Activated T-cell treated with anti-CD3 and anti-CD28 coated beads, Interleukin-2, amount 50 U/mL, for 4 hours (primary cell): ENCODE data around the gene A1CF. TPM values are rescaled to one million over a fixed set of nuclear protein-coding genes. Genes with fewer than 3 reads are reported as not detected.
"Not testable (repeated sequence)": the region's sequence is repeated elsewhere in the genome, so short reads cannot be mapped to it uniquely, and the experiment has no call there.

Experiments used
- ATAC-seq, 2 donors: fragments of 200-7000 bp; cut with Tn5 transposase; one replicate each; pipeline ENCODE4 v1.10.0; 2021
- DNase-seq: peaks from one replicate; pipeline ENCODE4 v3.0.0-alpha.2; 2020
- H3K27me3 Mint-ChIP-seq: one replicate; pipeline ENCODE4 v1.8.0; 2021; ENCODE audit warnings: low read depth, mixed read lengths
- H3K36me3 Mint-ChIP-seq: one replicate; pipeline ENCODE4 v1.8.0; 2022; ENCODE audit warnings: mixed read lengths; ENCODE audit not compliant: insufficient read depth
- H3K4me1 Mint-ChIP-seq: one replicate; pipeline ENCODE4 v1.8.0; 2021; ENCODE audit warnings: low read depth, mixed read lengths
- H3K4me3 Mint-ChIP-seq: one replicate; pipeline ENCODE4 v1.8.0; 2021; ENCODE audit warnings: mild to moderate bottlenecking, moderate library complexity, mixed read lengths
- H3K9me3 Mint-ChIP-seq: one replicate; pipeline ENCODE4 v1.8.0; 2021; ENCODE audit warnings: mixed read lengths
- total RNA-seq, 3 donors: library from RNA; stranded (reverse); gene quantifications; one replicate each; pipeline ENCODE4 v1.2.1, GENCODE V29; 2021

A1CF gene
- under 1 TPM; 0.08 to 0.13 (median 0.08) TPM for total RNA-seq

DNA sequence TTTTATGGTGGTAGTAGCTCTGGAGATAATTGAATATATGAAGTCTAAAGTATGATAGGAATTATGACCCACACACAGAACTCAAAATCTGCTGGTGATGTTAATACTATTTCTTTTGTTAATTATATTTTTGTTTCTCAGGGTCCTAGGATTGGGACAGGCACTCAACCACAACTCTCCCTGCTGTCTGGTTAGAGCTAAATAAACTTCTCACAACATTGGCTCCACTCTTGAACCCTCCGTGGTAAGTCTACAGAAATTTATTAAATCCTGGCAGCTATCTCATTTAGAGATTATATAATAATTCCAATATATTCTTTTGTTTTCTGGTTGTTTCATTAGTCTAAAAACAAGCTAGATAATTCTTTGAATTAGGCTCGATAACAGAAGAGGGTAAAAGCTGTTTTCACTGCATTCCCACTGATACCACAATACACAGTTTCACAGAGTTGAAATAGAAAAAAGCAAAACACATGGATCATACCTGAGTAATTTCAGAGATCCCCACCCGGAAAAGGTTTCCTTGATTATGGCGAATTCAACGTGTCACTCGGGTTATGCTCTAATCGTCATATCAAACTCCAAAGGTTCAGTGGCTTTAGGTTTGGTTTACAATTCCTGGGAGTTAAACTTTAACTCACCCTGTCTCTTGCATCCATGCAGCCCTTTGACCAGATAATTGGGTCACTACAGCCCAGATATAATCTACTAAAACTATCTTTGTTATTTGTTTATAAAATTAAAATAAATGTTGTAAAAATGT is at the start of gene A1CF:
Gene A1CF (minus strand): TSS at position 531 of the 763 bp plus-strand sequence. CDS start 25,687 bp downstream, outside the sequence.
- Mint-ChIP-seq H3K9me3 (no peaks in the 10 kb centered on the region), H3K27me3 (peaks cover 21% of the 10 kb centered on the region), H3K4me1 (no peaks in the 10 kb centered on the region), H3K36me3 (no peaks in the 10 kb centered on the region), H3K4me3 (no peak within 1 kb of the TSS)
- no peak for ATAC-seq
- no peak for DNase-seq

GRCh38 chr10:50931948-50932431 is 46.6 kb upstream of the A1CF start:
- no peak overlapping the region for H3K4me3 Mint-ChIP-seq
- peaks cover 2% of the 10 kb centered on the region for H3K27me3 Mint-ChIP-seq
- H3K9me3 Mint-ChIP-seq, result no peaks in the 10 kb centered on the region
- no peaks in the 10 kb centered on the region for H3K36me3 Mint-ChIP-seq
- ATAC-seq (no peak), DNase-seq (no peak)
- H3K4me1 Mint-ChIP-seq, result no peaks in the 10 kb centered on the region

DNA sequence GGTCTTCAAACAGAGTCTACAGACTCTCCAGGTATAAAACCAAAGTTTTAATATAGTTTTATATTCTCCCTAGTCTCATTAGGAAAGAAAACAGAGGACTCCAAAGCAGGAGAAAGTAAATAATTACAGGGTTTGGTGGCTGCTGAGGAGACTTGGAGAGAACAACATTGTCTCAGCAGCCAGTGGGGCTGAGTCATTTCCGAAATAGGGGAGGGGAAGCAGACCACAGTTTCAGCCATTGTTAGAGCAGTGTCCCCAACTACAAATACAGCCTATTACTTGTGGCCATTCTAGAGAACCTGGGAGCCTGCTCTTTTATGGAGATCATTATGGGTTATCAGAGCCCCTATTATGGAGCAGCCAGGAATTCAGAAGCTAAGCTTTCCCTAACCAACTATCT is 44.2 kb upstream of the A1CF start:
- Mint-ChIP-seq H3K9me3 (no peaks in the 10 kb centered on the region), H3K4me1 (no peaks in the 10 kb centered on the region), H3K36me3 (no peaks in the 10 kb centered on the region), H3K27me3 (peaks cover 2% of the 10 kb centered on the region), H3K4me3 (no peak overlapping the region)
- ATAC-seq (no peak), DNase-seq (no peak)

- Mint-ChIP-seq H3K9me3 (peaks cover 7% of the 10 kb centered on the region), H3K4me3 (no peak overlapping the region), H3K36me3 (no peaks in the 10 kb centered on the region), H3K27me3 (peaks cover 2% of the 10 kb centered on the region), H3K4me1 (no peaks in the 10 kb centered on the region)
- DNase-seq, result no peak
- ATAC-seq, result no peak
Observed at GRCh38 chr10:50928190-50928552, 42.7 kb upstream of the A1CF start.

DNA sequence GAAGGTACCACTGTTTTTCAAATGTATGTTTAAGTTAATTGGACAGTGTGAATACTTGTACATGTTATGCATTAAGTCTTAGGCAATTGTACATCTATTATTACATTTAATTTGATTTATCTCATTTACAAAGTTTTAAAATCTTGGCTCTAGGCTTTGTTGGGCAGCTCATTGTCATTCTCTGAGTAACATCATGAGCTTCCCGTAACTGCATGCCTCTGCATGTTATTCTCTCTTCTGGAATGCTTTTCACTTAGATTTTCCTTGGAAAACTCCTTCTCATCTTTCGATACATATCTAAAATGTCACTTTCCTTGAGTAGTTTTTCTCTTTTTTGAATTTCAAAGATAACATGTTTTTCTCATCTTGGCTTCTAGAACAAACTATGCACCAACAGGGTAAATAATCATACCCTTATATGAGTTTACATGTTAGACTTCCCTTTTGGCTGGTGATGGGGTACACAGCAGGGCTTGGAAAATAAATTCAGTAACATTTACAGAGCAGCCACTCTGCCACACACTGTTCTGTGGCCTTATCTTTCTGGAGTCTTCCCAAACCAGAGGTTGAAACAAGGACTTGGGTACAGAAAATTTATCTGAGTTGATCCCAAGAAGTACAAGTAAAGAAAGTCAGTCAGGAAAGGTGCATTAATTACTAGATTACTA is 42.2 kb upstream of the A1CF start:
- ATAC-seq (no peak), DNase-seq (no peak)
- no peak overlapping the region for H3K4me3 Mint-ChIP-seq
- peaks cover 2% of the 10 kb centered on the region for H3K27me3 Mint-ChIP-seq
- peaks cover 7% of the 10 kb centered on the region for H3K9me3 Mint-ChIP-seq
- H3K36me3 Mint-ChIP-seq, result no peaks in the 10 kb centered on the region
- H3K4me1 Mint-ChIP-seq, result no peaks in the 10 kb centered on the region

GRCh38 chr10:50923471-50923870 is 38.0 kb upstream of the A1CF start:
- not testable (repeated sequence) for H3K36me3 Mint-ChIP-seq, H3K9me3 Mint-ChIP-seq, H3K4me3 Mint-ChIP-seq, H3K4me1 Mint-ChIP-seq, DNase-seq, H3K27me3 Mint-ChIP-seq, ATAC-seq

DNA sequence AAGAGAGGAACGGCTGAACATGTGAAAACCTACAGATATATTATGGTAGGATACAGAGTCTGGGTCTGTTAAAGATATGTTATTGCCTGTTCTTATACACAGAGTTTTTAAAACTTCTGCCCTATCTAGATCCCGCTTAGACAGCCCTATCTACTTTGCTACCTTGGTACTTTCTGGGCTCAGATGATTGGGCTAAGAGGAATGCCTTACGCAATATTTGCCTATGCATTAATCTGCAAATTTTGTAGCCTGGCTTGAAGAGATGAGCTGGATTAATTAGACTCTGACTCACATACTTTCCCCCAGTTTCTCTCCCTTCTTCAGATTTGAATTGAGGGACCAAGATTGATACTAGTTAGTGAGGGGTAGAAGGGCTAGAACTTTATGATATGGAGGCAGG is 33.6 kb upstream of the A1CF start:
- Mint-ChIP-seq H3K4me3 (no peak overlapping the region), H3K4me1 (no peaks in the 10 kb centered on the region), H3K27me3 (no peaks in the 10 kb centered on the region), H3K9me3 (peaks cover 4% of the 10 kb centered on the region), H3K36me3 (no peaks in the 10 kb centered on the region)
- DNase-seq (no peak), ATAC-seq (no peak)

- Mint-ChIP-seq H3K4me3 (no peak overlapping the region), H3K9me3 (no peaks in the 10 kb centered on the region), H3K36me3 (no peaks in the 10 kb centered on the region), H3K27me3 (no peaks in the 10 kb centered on the region), H3K4me1 (no peaks in the 10 kb centered on the region)
- ATAC-seq (no peak), DNase-seq (no peak)
Observed at GRCh38 chr10:50918529-50918928, 33.1 kb upstream of the A1CF start.

DNA sequence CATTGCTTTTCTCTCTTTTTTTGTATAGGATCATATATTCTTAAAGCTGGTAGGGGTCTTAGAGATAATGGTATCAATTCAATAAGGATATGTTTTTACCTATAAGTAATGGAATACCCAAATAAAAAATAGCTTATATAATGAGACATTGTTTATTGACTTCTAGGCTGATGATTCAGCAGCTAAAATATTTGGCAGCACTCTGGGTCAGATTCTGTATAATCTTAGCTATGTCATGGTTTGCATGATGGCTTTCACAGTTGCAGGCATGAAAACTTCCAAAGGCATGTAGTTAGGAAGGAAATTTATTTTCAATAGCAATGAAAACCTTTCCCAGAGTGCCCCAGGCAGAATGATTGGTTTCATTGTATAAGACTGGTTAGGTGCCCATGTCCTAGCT is 32.1 kb upstream of the A1CF start:
- Mint-ChIP-seq H3K27me3 (no peaks in the 10 kb centered on the region), H3K4me1 (no peaks in the 10 kb centered on the region), H3K36me3 (no peaks in the 10 kb centered on the region), H3K9me3 (no peaks in the 10 kb centered on the region), H3K4me3 (no peak overlapping the region)
- DNase-seq (no peak), ATAC-seq (no peak)

- Mint-ChIP-seq H3K36me3 (no peaks in the 10 kb centered on the region), H3K4me1 (no peaks in the 10 kb centered on the region), H3K9me3 (no peaks in the 10 kb centered on the region), H3K4me3 (no peak overlapping the region), H3K27me3 (no peaks in the 10 kb centered on the region)
- no peak for ATAC-seq
- DNase-seq, result no peak
Observed at GRCh38 chr10:50909334-50910014, 24.0 kb upstream of the A1CF start.

DNA sequence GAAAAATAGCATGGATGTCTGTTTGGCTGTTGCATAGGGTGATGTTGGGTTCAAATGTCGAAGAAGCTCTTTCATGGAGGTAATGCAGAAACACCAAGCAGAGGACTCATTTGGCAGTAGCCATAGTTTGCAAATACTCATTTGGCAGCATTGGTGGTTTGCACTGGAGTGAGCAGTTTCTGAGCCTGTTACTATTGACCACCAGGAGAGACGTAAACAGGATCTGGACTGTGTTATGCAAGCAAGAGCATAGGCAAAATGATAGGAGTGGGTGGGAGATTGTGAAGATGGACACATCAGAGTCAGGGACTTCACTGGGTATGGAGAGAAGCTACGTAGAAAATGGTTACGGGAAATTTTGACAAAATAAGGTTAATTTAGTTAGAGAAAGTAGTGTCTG is 22.9 kb upstream of the A1CF start:
- no peaks in the 10 kb centered on the region for H3K4me1 Mint-ChIP-seq
- no peaks in the 10 kb centered on the region for H3K36me3 Mint-ChIP-seq
- ATAC-seq, result no peak
- H3K4me3 Mint-ChIP-seq, result no peak overlapping the region
- H3K27me3 Mint-ChIP-seq, result peaks cover 2% of the 10 kb centered on the region
- H3K9me3 Mint-ChIP-seq, result no peaks in the 10 kb centered on the region
- no peak for DNase-seq

GRCh38 chr10:50905797-50906196 is 20.4 kb upstream of the A1CF start:
- not testable (repeated sequence) for H3K27me3 Mint-ChIP-seq, DNase-seq, H3K4me1 Mint-ChIP-seq, ATAC-seq, H3K9me3 Mint-ChIP-seq, H3K36me3 Mint-ChIP-seq, H3K4me3 Mint-ChIP-seq

- H3K36me3 Mint-ChIP-seq, result no peaks in the 10 kb centered on the region
- no peaks in the 10 kb centered on the region for H3K9me3 Mint-ChIP-seq
- DNase-seq (no peak), ATAC-seq (no peak)
- H3K4me1 Mint-ChIP-seq, result no peaks in the 10 kb centered on the region
- peaks cover 20% of the 10 kb centered on the region for H3K27me3 Mint-ChIP-seq
- no peak overlapping the region for H3K4me3 Mint-ChIP-seq
Observed at GRCh38 chr10:50896721-50897120, 11.3 kb upstream of the A1CF start.

GRCh38 chr10:50894312-50894711 is 8.9 kb upstream of the A1CF start:
- Mint-ChIP-seq H3K4me1 (no peaks in the 10 kb centered on the region), H3K4me3 (no peak overlapping the region), H3K27me3 (peaks cover 13% of the 10 kb centered on the region), H3K9me3 (no peaks in the 10 kb centered on the region), H3K36me3 (no peaks in the 10 kb centered on the region)
- no peak for ATAC-seq
- DNase-seq, result no peak

GRCh38 chr10:50892467-50892866 is 7.0 kb upstream of the A1CF start:
- H3K36me3 Mint-ChIP-seq, result no peaks in the 10 kb centered on the region
- ATAC-seq, result no peak

More at GRCh38 chr10:50892467-50892866, 7.0 kb upstream of the A1CF start:
- Mint-ChIP-seq H3K4me1 (no peaks in the 10 kb centered on the region), H3K9me3 (no peaks in the 10 kb centered on the region), H3K27me3 (peaks cover 17% of the 10 kb centered on the region), H3K4me3 (no peak overlapping the region)
- DNase-seq, result no peak
